ENCODE data around the gene FMO4.
"Not testable (repeated sequence)": the region's sequence is repeated elsewhere in the genome, so short reads cannot be mapped to it uniquely, and the experiment has no call there.

The FMO4 gene

DNA sequence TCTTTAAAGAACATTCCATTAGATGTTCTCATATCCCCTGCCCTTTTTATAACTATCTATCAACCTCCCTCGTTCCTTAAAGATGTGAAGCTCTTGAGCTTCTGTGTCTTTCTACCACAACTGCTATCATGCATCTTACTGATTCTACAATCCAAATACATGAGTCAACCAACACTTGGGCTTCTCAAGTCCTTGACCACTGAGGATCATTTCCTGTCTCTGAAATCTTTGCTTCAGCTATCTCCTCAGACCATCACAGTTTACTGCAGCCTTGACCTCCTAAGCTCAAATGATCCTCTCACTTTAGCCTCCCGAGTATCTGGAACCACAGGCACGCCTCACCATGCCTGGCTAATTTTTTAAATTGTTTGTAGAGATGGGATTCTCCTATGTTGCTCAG is 75.2 kb downstream of the FMO4 start:
- Mint-ChIP-seq H3K36me3 (ENCODE audit: low read depth) (no peaks in the 10 kb centered on the region), H3K4me1 (no peaks in the 10 kb centered on the region), H3K27me3 (ENCODE audit: low read depth, poor library complexity) (no peaks in the 10 kb centered on the region), H3K4me3 (no peak overlapping the region), H3K27ac (no peak overlapping the region), H3K9me3 (no peaks in the 10 kb centered on the region)
- TF ChIP-seq, protein P1, sequence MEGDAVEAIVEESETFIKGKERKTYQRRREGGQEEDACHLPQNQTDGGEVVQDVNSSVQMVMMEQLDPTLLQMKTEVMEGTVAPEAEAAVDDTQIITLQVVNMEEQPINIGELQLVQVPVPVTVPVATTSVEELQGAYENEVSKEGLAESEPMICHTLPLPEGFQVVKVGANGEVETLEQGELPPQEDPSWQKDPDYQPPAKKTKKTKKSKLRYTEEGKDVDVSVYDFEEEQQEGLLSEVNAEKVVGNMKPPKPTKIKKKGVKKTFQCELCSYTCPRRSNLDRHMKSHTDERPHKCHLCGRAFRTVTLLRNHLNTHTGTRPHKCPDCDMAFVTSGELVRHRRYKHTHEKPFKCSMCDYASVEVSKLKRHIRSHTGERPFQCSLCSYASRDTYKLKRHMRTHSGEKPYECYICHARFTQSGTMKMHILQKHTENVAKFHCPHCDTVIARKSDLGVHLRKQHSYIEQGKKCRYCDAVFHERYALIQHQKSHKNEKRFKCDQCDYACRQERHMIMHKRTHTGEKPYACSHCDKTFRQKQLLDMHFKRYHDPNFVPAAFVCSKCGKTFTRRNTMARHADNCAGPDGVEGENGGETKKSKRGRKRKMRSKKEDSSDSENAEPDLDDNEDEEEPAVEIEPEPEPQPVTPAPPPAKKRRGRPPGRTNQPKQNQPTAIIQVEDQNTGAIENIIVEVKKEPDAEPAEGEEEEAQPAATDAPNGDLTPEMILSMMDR (IDR thresholded peaks at IDR 0.05), result no peak
- no peak for DNase-seq

GRCh38 chr1:171390740-171391139 is 76.8 kb downstream of the FMO4 start:
- not testable (repeated sequence) for H3K4me3 Mint-ChIP-seq; H3K9me3 Mint-ChIP-seq; H3K27ac Mint-ChIP-seq; H3K36me3 Mint-ChIP-seq (ENCODE audit: low read depth); H3K27me3 Mint-ChIP-seq (ENCODE audit: low read depth, poor library complexity); H3K4me1 Mint-ChIP-seq; DNase-seq

Measured in nephron progenitor cell (in vitro differentiated cells).